ENCODE results near the gene PPP6R3. TPM values are rescaled to one million over a fixed set of nuclear protein-coding genes. Genes with fewer than 3 reads are reported as not detected.

The PPP6R3 gene
- total and polyA plus RNA-seq, 2 of the 8 experiments (the other 6 are each of a cell fraction or from before 2014, with no cell fraction given), result 44.6 to 150 TPM

GRCh38 chr11:68498321-68498720 is 37.8 kb downstream of the PPP6R3 start (continued):
- TF ChIP-seq PHF8 (conservative IDR thresholded peaks at IDR 0.05; ENCODE audit: low read depth, low read length) (no peak), POLR2A (IDR thresholded peaks at IDR 0.05; ENCODE audit: control extremely low read depth in 1 of 2, low read depth in 2 of 2, low read length in 2 of 2) (no peak), RAD21 (IDR thresholded peaks at IDR 0.05 in 1 of 2, conservative IDR thresholded peaks at IDR 0.05 in 1 of 2; ENCODE audit: low read depth in 2 of 2, low read length in 2 of 2) (no peak), POLR2AphosphoS5 (IDR thresholded peaks at IDR 0.05; ENCODE audit: low read depth, low read length) (no peak)
